Eye (tissue), 1 donor: ENCODE data around the gene RAB33A.
"Not testable (repeated sequence)": the region's sequence is repeated elsewhere in the genome, so short reads cannot be mapped to it uniquely, and the experiment has no call there.

ENCODE experiments used
- DNase-seq: peaks from one replicate; pipeline ENCODE4 v3.0.0-alpha.2; 2015

The RAB33A gene

DNA sequence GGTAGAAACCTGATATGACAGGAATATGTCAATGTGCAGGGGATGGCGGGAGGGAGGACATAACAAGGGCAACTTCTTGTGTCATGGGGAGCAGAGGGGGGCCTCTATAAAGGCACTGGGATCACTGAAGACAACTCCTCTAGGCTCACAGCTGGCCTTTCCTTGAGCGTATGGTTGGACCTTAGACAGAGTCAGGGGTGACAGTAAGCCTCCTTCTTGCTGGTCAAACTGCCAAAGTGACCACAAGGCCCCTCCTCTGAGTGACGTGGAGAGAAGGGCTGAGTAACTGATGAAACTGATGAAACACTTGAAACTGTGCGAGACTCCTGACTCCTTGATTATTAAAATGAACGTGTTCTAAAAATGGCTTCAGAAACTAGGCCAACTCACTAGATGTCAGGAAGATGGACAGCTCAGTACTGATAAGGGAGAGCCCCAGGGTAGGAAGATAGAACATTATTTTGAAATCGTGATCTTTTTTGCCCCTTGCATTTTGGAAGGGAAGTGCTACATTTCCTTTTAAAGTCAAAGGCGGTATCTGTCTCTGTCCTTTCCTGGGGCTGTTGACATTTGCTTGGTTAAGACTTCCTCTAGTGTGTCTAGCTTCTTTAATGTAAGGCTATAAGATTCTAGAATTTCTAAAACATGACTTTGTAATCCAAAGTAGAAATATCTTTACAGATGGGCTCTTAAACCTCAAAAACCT lies 1.6 kb downstream of the RAB33A start:
- DNase-seq = peak; percentile 9

DNA sequence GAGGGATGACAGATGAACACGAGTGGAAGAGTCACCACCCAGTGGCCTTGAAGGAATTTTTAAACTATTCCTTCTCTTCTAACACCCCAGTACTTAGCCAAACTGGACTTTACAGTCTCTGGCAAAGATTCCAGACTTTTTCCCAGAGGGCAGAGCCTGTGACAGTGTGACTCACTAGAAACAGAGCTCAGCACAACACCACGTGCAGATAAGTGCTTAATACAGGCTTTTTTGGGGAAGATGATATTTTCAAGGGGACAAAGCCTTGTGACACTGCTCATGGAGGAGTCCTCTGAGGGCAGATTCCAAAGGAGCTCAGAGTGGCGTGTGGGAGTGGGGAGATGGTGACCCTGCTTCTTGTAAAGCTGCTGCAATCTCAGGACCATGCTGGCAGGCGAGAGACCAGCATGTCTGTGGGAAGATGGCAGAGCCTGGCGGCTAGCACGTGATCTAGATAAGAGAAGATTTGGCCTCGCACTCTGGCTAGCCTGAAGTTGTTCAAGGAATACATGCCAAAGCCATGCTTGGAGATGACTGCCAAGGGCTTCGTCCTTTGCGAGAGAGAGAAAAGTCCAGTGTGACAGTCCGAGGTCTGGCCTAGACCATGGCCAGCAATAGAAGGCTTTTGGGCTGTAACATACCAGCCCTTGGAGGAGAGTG lies 2.4 kb downstream of the RAB33A start:
- DNase-seq = no peak

DNA sequence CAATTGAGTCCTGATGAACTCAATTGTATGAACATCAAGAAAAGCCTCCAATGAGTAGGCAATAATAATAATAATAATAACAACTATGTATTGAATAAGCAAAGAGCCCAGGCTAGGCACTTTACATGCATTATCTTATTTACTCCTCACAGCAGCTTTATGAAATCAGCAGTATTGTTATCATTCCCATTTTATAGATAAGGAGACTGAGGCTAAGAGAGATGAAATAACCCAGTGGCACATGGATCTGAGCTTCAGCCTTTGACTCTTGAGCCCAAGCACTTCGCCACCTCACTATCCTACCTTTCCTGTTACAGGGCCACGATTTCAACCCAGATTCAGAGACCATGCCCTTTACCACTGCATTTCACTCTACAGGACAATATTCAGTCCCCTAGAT lies 3.2 kb downstream of the RAB33A start:
- no peak for DNase-seq

DNA sequence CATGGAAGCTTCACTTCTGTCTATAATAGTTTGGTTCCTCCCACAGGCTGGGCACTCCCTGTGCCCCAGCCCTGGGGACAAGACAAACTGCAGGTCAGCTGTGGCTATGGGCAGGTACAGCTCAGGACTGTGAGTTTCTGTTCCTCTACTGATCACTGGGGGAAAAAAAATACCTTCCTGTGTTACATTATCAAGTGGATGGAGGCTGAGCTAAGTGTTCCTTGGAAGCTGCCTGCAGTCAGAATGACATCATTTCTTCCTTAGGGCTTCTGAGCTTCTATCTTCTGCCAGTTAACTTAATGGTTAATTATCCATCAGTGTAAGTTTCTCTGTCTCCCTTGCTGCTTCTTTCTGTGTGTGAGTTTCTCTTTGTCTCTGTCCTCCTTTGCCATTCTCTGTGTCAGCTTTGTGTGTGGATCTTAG lies 4.6 kb downstream of the RAB33A start:
- no peak for DNase-seq

DNA sequence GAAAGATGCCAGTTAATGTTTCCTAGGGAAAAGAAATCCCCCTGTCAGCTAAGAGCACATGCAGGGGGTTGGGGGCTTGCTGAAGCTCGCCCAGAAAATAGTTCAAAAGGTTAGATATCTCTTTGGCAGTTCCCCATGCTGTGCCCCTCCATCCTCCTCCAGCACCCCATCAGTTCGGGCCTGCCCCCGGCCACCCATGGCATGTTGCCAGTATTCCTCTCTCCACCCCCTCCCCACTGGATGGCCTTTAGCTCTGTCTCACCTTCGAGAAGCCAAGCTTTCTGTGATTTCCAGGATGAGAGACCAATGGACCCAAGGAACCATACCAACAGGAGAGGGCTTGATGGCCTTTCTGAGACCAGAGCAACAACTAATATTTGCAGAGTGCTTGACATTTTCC lies 5.2 kb downstream of the RAB33A start:
- no peak for DNase-seq

DNA sequence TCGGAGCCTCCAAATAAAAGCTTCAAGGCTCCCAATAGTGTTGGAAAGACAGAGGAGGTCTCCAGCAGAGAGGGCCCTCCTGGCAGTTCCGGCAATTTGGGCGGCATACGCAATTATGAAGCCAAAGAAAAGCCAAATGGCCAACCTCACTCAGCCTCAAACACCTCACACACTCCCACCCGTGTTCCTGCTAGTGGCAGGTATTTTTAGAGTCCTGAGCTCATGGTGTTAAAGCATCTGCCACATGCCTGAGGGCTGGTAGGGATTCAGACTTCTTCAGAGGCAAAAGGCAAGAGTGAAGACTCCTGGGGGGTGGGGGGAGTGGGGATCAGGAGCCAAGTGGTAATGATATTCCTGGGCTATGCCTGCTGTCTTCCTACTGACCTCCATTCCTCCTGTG lies 7.4 kb downstream of the RAB33A start:
- DNase-seq = no peak

DNA sequence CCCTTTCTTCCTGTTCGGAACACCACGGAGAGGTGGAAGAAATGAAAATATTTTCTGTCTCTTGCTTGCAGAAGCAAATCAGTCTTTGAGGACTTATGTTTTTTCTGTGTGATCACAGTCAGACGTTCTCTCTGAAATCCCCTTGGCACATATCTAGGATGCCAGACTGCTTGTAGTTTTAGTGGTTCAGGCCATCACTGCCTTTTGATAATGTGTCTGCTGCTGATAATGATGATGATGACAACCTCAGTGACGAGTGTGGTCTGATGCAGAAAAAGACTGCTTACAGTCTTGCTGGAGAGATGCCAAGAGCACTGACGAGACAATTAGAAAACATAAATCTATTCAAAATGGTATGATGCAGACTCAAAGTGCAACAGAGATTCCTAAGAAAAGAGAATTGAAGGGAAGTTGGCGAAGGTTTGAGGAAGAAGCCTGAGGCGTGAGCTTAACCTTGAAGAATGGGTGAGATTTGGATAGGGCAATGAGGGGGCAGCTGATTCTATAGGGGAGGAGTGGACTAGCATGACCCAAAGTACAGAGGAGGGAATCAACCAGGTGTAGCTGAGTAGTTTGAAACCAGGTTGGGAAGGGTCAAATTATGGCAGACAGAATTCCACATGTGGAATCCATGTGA lies 7.9 kb downstream of the RAB33A start:
- no peak for DNase-seq

DNA sequence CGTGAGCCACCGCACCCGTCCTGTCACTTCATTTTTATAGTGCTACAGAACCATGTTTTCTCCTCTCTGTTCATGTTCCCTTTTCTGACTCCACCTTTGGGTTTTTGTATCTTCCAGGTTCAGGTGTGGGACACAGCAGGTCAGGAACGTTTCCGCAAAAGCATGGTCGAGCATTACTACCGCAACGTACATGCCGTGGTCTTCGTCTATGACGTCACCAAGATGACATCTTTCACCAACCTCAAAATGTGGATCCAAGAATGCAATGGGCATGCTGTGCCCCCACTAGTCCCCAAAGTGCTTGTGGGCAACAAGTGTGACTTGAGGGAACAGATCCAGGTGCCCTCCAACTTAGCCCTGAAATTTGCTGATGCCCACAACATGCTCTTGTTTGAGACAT lies 12.4 kb downstream of the RAB33A start:
- no peak for DNase-seq

DNA sequence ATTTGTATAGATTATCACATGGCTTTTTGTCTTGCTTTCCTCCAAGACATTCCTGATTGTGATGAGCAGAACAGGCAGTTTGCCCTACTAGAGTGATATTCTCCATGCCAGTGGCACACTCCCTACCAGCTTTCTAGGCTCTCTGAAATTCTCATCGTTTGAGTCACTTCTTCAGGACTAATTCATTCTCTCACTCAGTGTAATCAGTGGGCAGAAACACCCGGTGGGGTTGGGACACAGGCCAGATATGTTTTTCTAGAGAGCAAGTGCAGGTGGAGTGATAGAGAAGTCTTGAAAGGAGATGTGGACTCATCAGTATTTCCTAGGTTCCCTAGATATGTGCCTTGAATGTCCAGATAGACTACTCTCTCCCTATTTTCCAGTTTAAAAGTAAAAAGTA lies 13.1 kb downstream of the RAB33A start:
- no peak for DNase-seq

DNA sequence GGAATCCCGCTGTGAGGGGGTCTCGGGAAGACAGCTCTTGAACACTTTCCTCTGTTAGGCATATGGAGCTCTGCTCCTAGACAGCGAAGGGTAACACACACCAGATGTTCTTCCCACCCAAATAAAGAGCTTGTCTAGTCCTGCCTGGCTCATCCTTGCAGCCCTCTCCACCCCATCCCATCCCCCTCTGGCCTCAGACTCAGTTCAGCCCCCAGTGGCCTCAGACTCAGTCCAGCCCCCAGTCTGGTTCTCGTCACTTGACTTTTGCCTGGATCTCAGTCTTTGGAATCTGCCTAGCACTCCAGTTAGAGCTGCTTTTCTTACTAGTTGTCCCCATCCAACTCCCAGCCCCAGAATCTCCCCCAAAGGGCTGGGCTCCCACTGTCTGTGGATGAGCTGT lies 14.9 kb downstream of the RAB33A start:
- DNase-seq = no peak

DNA sequence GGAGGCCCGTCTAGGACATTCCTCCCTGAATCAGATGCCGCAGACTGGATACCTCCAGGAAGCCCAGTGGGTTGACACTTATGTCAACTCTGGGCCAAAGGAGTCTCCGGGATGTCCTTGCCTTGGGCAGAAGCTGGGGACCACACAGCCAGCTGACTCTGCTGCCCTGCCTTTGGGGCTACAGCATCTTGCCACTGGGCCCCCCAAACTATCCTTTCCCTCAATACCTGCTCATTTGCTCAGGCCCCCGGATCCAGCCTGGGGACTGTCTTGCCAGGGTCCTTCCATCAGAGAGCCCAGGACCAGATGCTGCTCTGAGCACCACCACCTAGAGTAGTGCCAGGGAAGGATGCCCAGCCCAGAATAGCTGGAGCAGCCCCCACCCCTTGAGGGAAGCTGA lies 19.0 kb downstream of the RAB33A start:
- no peak for DNase-seq

DNA sequence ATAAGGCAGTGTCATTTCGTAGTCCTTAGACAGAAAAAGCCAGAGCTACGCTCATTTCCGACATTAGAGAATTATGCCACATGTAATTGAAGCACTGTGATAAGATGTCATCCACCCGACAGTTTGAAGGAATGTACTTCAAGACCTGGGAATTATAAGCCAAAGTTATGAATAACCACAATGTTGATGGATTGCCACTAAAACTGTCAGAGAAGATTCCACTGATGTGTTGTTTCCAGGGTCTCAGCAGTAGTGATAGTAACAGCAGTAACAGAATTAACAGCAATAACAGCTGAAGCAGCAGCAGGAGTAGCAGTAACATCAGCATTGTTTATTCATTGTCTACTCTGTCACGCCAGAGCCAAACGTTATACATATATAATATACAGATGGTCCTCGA lies 24.7 kb downstream of the RAB33A start:
- no peak for DNase-seq

DNA sequence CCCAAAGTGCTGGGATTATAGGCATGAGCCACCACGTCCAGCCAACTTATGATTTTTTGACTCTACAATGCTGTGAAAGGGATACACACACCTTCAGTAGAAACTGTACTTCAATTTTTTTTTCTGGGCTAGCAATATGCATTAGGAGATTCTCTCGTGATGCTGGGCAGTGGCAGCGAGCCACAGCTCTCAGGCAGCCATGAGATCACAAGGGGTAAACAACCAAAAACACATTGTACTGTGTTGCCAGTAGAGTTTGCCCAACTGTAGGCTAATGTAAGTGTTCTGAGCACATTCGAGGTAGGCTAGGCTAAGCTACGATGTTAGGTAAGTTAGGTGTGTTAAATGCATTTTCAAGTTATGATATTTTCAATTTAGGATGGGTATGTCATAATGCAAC lies 25.7 kb downstream of the RAB33A start:
- DNase-seq = no peak

DNA sequence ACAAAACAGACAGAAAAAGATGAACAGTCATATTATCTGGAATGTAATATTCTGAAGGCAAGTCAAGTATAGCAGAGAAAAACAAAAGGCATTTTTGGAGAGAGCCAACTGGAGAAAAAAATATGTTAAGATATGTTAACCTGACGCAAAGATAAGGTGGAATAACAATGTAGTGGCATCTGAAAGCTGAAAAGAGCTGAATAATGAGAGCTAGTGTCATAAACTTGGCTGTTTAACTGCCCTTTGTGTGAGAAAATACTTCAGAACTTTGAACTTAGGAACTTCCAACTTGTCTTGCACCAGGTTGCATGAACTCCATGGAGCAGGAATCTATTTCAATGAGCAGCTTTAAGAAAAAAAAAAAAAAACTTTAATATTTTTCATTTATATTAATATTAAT lies 32.9 kb downstream of the RAB33A start:
- DNase-seq = no peak

DNA sequence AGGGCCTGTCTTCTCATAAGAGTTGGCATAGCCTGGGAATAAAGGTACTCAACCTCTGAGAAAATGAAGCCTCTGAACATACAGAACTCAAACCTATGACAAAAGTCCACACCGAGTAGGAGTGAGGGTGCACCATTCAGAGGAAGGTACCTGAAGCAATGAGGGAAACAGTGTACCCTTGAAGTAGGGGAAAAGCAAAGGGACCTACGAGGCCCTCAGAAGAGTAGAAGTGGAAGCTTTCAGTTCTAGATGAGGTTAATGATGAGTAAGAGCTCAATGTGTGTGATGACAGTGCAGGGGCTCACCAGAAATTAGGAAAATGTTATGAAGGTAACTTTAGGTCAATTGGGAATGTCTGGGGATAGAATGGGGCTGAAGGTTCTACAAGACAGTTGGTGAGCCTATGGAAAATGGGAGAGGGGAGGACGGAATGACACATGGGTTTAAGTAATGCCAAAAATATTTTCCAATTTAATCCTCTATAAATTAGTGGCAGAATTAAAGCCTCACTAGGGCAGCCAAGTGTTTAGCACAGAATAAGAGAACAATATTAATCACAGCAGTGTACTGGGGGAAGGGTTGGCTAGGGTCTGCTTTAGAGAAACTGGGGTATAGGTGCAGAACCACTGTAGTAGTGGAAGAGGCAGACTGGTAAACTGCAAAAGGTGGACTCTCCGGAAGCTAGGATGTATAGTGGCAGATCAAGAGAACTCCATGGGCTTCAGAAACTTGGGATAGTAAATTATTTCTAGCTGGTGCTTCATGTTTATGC lies 39.8 kb downstream of the RAB33A start:
- DNase-seq = no peak

DNA sequence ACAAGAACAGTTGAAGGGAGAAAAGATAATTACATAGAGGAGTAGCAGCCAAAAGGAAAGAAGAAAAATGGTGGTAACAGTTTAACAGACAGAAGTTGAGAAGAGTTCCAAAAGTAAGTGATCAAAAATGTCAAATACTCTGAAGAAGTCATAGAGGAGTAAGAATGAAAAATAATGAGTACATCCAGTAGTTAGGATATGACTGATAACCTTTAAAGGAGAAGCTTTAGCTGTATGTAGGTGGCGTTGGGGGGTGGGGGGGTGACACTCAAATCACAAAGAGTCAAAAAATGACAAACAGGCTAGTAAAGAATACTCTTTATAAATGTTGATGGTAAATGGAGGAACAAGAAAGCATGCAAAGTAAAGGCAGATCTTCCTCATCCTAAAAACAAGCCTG lies 40.6 kb downstream of the RAB33A start:
- no peak for DNase-seq

DNA sequence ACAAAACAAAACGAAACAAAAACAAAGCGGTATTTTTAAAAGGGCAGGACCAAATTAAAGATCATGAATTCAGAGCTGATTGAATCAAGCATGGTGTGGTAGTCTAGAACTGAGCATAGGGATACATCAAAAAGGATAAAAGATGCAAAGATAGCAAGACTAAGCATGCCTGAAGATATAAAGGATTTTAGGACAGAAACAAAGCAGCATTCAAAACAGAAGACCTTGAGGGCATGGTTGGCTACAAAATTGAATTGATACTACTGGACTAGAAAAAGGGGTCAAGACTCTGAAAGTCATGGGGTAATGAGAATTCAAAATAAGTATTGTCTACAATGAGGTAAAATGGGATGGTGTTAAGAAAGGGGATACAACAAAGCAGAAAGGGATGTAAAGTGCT lies 41.6 kb downstream of the RAB33A start:
- DNase-seq = no peak

DNA sequence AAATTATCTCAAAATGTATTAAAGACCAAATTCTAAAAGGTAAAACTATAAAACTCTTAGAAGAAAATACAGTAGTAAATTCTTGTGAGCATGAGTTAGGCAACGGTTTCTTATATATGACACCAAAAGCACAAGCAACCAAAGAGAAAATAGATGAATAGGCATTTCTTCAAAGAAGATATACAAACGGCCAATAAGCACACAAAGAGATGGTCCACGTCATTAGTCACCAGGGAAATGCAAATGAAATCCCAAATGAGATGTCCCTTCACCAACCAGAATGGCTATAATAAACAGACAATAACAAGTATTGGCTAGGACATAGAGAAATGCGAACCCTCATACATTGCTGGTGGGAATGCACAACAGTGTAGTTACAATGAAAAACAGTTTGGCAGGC lies 44.6 kb downstream of the RAB33A start:
- no peak for DNase-seq

DNA sequence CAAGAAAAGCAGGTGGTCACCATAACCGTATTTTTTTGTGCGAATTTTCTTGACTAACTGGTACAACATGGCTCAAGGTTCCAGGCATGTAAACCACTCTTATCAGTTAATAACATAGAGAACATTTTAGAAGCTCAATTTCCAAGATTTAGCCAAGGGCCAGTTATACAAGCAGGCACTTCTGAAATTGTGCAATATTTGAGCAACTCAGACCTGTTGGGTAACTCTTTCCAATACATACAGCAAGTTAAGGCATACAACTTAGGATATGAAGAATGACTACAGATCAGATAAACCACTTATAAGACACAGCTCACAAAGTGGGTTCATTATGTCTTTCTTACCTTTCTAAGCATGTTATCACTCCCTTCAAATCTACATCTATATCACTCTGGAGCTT lies 53.0 kb downstream of the RAB33A start:
- DNase-seq = no peak

DNA sequence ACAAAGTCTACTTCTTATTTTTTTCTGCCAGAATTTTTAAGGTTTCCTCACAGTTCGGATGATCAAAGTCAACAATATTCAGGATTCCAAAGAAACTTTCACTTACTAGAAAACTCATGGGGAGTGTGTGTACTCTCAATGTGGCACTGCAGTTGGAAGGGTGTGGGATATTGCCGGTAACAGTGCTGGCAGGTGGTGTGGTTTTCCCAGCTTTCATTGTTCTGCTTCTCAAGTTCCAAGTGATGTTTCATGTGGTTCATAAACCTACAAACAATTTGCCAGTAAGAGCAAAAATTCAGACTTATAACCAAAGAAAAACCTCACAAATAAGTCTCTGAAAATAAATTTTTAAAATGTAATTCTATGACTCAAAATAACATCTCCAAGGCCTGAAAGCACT lies 57.1 kb downstream of the RAB33A start:
- no peak for DNase-seq

DNA sequence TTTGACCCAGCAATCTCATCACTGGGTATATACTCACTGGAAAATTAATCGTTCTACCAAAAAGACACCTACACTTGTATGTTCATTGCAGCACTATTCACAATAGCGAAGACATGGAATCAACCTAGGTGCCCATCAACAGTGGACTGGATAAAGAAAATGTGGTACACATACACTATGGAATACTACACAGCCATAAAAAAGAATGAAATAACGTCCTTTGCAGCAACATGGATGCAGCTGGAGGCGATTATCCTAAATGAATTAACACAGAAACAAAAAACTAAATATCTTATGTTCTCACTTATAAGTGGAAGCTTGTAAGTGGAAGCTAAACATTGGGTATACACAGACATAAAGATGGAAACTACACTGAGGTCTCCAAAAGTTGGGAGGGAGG lies 59.4 kb downstream of the RAB33A start:
- DNase-seq = not testable (repeated sequence)
